Peyer's patch (tissue), 4 donors: ENCODE results near the gene INPP5A.

ENCODE experiments used
- POLR2A ChIP-seq, 2 donors: fragments of 450-650 bp; IDR thresholded peaks; one replicate each; pipeline ENCODE4 v1.5.1; 2017; ENCODE audit warnings: antibody characterized with exemption in 2 of 2, mild to moderate bottlenecking in 2 of 2, moderate library complexity in 2 of 2
- TF ChIP-seq, protein P1 (sequence below), 6 experiments: fragments of 450-650 bp in 4 of 6; fragments of 200-600 bp in 2 of 6; sonication (generic) in 1 of 6; IDR thresholded peaks; one replicate each; pipeline ENCODE4 v1.5.1; 2017 to 2019; ENCODE audit warnings: antibody characterized with exemption in 6 of 6, mild to moderate bottlenecking in 3 of 6, moderate library complexity in 1 of 6

DNA sequence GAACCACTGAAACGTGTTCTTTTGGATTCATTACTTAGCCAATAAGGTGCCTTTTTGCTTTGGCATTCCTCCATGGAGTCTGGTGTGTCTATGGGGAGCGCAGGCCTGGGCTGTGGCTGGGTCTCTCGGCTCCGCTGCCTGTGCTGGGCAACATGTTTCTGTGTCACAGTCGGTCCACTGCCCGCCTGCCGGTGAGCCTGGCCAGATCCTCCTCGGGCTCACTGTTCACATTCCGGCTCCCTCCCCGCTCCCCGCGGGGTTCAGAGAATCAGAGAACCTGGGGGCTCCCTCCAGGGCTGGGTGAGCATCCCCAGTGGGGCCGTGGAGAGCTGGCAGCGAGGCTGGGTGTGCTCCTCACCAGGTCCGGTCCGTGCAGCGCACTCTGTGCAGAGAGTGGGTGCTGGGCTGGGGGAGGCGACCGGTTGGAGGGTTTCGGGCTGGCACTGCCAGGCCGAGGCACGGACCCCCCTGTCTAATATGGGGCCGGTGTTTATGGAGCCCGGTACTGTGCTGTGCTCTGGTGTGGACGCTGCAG is 70.4 kb downstream of the INPP5A start:
- TF ChIP-seq, protein P1, sequence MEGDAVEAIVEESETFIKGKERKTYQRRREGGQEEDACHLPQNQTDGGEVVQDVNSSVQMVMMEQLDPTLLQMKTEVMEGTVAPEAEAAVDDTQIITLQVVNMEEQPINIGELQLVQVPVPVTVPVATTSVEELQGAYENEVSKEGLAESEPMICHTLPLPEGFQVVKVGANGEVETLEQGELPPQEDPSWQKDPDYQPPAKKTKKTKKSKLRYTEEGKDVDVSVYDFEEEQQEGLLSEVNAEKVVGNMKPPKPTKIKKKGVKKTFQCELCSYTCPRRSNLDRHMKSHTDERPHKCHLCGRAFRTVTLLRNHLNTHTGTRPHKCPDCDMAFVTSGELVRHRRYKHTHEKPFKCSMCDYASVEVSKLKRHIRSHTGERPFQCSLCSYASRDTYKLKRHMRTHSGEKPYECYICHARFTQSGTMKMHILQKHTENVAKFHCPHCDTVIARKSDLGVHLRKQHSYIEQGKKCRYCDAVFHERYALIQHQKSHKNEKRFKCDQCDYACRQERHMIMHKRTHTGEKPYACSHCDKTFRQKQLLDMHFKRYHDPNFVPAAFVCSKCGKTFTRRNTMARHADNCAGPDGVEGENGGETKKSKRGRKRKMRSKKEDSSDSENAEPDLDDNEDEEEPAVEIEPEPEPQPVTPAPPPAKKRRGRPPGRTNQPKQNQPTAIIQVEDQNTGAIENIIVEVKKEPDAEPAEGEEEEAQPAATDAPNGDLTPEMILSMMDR (IDR thresholded peaks at IDR 0.05): no peak
- TF ChIP-seq POLR2A (IDR thresholded peaks at IDR 0.05): no peak
